Transverse colon (tissue), 4 donors: ENCODE data around the gene ZNF609.

ENCODE experiments used
- CTCF ChIP-seq, 5 experiments: fragments of 200-600 bp in 3 of 5; fragments of 450-650 bp in 2 of 5; sonication (generic) in 3 of 5; IDR thresholded peaks; 1 replicate in 2 of 5; 2 replicates in 3 of 5; pipeline ENCODE4 v1.5.1; 2016 to 2017; ENCODE audit warnings: antibody characterized with exemption in 5 of 5, inconsistent platforms in 3 of 5, mild to moderate bottlenecking in 2 of 5, moderate library complexity in 1 of 5
- POLR2AphosphoS5 ChIP-seq, 3 donors: sonication (generic); formaldehyde crosslinking; IDR thresholded peaks; one replicate each; pipeline ENCODE4 v1.6.1; 2016; ENCODE audit warnings: antibody characterized with exemption in 3 of 3

GRCh38 chr15:64643685-64644084, 183.3 kb downstream of the ZNF609 start:
- TF ChIP-seq CTCF (IDR thresholded peaks at IDR 0.05) (no peak), POLR2AphosphoS5 (IDR thresholded peaks at IDR 0.05) (no peak)
